CD4-positive, CD25-positive, alpha-beta regulatory T cell (primary cell): ENCODE measurements around the gene GLB1L2. TPM values are rescaled to one million over a fixed set of nuclear protein-coding genes. Genes with fewer than 3 reads are reported as not detected.

Source experiments
- ATAC-seq, 2 donors: fragments of 150-1000 bp; cut with Tn5 transposase; one replicate each; pipeline ENCODE4 v1.10.0; 2021; ENCODE audit warnings: low read depth in 2 of 2, moderate number of reproducible peaks in 2 of 2, moderate library complexity in 1 of 2
- DNase-seq, 3 donors: peaks; one replicate each; pipeline versions ENCODE4 v3.0.0 to v3.0.0-alpha.2; 2012 to 2022; ENCODE audit warnings: mixed read lengths in 1 of 3
- H3K27ac ChIP-seq: one replicate; pipeline ENCODE4 v1.7.0; 2013; ENCODE audit warnings: mild to moderate bottlenecking, low read length; ENCODE audit not compliant: insufficient read depth, poor library complexity, severe bottlenecking
- H3K27me3 ChIP-seq: one replicate; pipeline ENCODE4 v1.7.0; 2013; ENCODE audit warnings: low read length; ENCODE audit not compliant: control insufficient read depth, insufficient read depth
- H3K36me3 ChIP-seq: one replicate; pipeline ENCODE4 v1.7.0; 2013; ENCODE audit warnings: mild to moderate bottlenecking, low read length, moderate library complexity; ENCODE audit not compliant: control insufficient read depth, insufficient read depth
- H3K4me1 ChIP-seq: 2 replicates; pipeline ENCODE4 v1.7.0; 2013; ENCODE audit warnings: mild to moderate bottlenecking, low read length; ENCODE audit not compliant: insufficient read depth, control insufficient read depth, poor library complexity, severe bottlenecking
- H3K4me3 ChIP-seq: one replicate; pipeline ENCODE4 v1.7.0; 2013; ENCODE audit warnings: low read depth, mild to moderate bottlenecking, low read length, moderate library complexity
- H3K9me3 ChIP-seq, 2 experiments: 1 replicate in 1 of 2; 2 replicates in 1 of 2; pipeline ENCODE4 v1.7.0; 2013; ENCODE audit warnings: low read length in 2 of 2, mild to moderate bottlenecking in 1 of 2, moderate library complexity in 1 of 2; ENCODE audit not compliant: control insufficient read depth in 2 of 2
- H3K27ac Mint-ChIP-seq, 3 donors: one replicate each; pipeline ENCODE4 v1.8.0; 2020 to 2022; ENCODE audit warnings: mild to moderate bottlenecking in 3 of 3, mixed read lengths in 3 of 3, moderate library complexity in 2 of 3
- H3K27me3 Mint-ChIP-seq: one replicate; pipeline ENCODE4 v1.8.0; 2022; ENCODE audit warnings: mild to moderate bottlenecking, mixed read lengths
- H3K36me3 Mint-ChIP-seq: one replicate; pipeline ENCODE4 v1.8.0; 2020; ENCODE audit warnings: mixed read lengths
- H3K4me1 Mint-ChIP-seq, 4 donors: one replicate each; pipeline ENCODE4 v1.8.0; 2020 to 2022; ENCODE audit warnings: mixed read lengths in 4 of 4, mild to moderate bottlenecking in 1 of 4
- H3K4me3 Mint-ChIP-seq, 4 donors: one replicate each; pipeline ENCODE4 v1.8.0; 2020 to 2022; ENCODE audit warnings: mild to moderate bottlenecking in 4 of 4, mixed read lengths in 4 of 4, moderate library complexity in 3 of 4
- H3K9me3 Mint-ChIP-seq, 7 donors: one replicate each; pipeline ENCODE4 v1.8.0; 2020 to 2022; ENCODE audit warnings: mixed read lengths in 7 of 7, mild to moderate bottlenecking in 3 of 7, moderate library complexity in 2 of 7
- polyA plus RNA-seq, 4 donors: library from polyadenylated mRNA; unstranded; fragments of 300-500 nt; fragmentation: Illumina TruSeq; gene quantifications; one replicate each; pipeline ENCODE4 v1.2.3, GENCODE V29; 2021
- total RNA-seq: library from RNA; stranded (reverse); gene quantifications from one replicate; pipeline ENCODE4 v1.2.3, GENCODE V29; 2022

The GLB1L2 gene
- total and polyA plus RNA-seq, 5 donors from 2014 or later: 0.11 to 0.79 (median 0.54) TPM; not detected in 1

DNA sequence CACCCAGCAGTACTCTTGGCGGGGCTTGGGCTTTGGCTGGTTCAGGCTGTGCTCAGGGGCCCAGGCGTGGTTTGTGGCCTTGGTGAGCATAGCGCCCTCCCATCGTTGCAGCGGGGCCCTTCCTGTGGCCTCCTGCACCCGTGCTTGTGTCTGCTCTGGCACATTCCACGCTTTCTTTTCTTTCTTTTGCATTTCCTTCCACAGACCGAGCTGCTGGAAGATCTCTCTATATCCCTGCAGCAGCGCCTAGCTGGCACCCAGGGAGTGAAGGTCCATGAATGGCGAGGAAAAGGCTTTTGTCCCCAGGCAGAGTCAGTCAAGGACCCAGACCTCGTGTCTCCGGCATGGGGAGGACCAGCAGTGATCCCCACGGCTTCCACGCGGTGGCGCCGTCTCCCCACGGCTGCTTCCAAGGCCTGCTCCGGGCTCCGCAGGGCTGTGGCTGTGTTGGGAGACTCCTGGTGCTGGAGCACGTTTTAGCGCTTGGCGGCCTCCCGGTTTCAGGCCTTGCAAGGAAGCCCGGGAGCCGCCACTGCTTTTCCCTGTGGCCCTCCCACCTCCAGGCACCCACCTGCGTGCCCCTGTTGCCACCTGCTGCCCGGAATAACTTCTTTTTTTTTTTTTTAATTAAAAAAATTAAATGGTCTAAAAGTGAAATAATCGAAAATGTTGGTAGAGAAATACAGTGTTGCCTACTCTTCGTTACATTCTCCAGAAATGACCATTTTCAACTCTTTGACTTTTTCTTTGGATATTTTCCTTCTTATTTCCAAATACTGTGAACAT lies 28.5 kb downstream of the GLB1L2 start:
- Mint-ChIP-seq H3K36me3 (no peaks in the 10 kb centered on the region), H3K27ac (peak overlapping the region in 1 of 3 donors; percentile 5)

DNA sequence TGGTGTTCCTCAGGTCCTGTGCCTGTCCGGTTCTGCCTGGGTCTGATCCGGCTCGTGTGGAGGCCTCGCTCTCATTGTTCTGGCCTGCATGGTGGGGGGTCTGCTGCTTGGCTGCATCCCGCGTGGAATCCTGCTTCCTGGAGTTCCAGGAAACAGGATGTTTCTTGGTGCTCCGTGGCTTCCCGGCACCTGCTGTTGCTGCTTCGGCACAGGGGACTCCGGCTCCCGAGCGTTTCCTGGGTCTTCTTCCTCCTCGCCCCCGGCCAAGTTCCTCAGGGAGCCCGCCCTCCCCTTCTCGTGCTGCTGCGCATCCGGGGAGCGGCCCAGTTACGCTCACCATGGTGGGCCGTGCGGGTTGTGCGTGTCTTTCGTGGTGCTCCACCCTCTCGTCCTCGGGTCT lies 29.9 kb downstream of the GLB1L2 start:
- no peaks in the 10 kb centered on the region for H3K9me3 ChIP-seq
- Mint-ChIP-seq H3K36me3 (no peaks in the 10 kb centered on the region), H3K4me3 (no peak overlapping the region), H3K27me3 (no peaks in the 10 kb centered on the region), H3K27ac (peak overlapping the region in 1 of 3 donors; percentile 46), H3K9me3 (peaks cover 0 to 2% (median 0%) of the 10 kb centered on the region in 7 donors), H3K4me1 (peaks cover 0 to 12% (median under 1%) of the 10 kb centered on the region in 4 donors)
- peaks cover 8% of the 10 kb centered on the region for H3K4me1 ChIP-seq
- H3K27me3 ChIP-seq: no peaks in the 10 kb centered on the region
- DNase-seq: no peak
- no peak overlapping the region for H3K27ac ChIP-seq
- no peaks in the 10 kb centered on the region for H3K36me3 ChIP-seq
- no peak overlapping the region for H3K4me3 ChIP-seq
- ATAC-seq: no peak

More for the DNA sequence above, 28.5 kb downstream of the GLB1L2 start:
- Histone ChIP-seq H3K4me3 (no peak overlapping the region), H3K4me1 (peaks cover 8% of the 10 kb centered on the region), H3K36me3 (no peaks in the 10 kb centered on the region), H3K9me3 (no peaks in the 10 kb centered on the region), H3K27me3 (no peaks in the 10 kb centered on the region), H3K27ac (no peak overlapping the region)
- H3K27me3 Mint-ChIP-seq: no peaks in the 10 kb centered on the region
- peaks cover 0 to 2% (median 0%) of the 10 kb centered on the region in 7 donors for H3K9me3 Mint-ChIP-seq
- peaks cover 0 to 12% (median under 1%) of the 10 kb centered on the region in 4 donors for H3K4me1 Mint-ChIP-seq
- peak; percentile 13 to 65 (median 44) for DNase-seq
- peak; percentile 39 to 61 for ATAC-seq
- no peak overlapping the region for H3K4me3 Mint-ChIP-seq

DNA sequence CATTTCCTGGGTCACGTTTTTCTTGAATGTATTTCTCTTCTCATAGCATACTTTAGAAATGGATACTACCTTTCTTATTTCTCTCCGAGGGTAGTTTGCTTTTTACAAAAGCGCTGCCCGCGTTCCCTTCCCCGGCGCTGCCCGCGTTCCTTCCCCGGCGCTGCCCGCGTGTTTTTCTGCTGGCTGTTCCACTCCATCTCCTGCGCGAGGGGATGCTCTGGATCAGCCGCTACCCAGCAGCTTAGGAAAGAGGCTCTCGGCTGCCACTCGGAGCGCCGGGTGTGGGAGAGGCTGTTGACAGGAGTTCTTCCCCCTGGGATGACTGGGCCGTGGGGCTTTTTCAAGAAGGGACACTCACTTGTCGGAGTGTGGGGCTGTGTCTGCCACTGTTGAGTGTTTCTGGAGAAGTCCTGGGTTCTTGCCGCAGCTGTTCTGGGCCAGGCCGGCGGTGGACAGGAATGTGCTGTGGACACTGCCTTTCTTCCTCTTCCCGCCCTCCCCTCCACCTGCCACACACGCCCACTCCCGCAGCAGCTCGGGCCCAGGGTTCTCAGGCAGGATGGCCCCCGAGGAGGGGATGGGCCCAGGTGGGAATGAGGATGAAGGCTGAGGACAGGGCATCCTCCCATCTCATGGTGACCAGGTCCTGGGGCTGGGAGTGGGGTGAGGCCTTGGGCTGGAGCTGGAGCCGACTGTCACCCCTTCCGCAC lies 30.6 kb downstream of the GLB1L2 start:
- H3K4me1 ChIP-seq: peaks cover 8% of the 10 kb centered on the region
- Mint-ChIP-seq H3K9me3 (peaks cover 0 to 2% (median 0%) of the 10 kb centered on the region in 7 donors), H3K36me3 (no peaks in the 10 kb centered on the region), H3K4me1 (peaks cover 0 to 12% (median under 1%) of the 10 kb centered on the region in 4 donors), H3K4me3 (no peak overlapping the region), H3K27me3 (no peaks in the 10 kb centered on the region), H3K27ac (peak overlapping the region in 1 of 3 donors; percentile 46)
- ATAC-seq (no peak), DNase-seq (no peak)
- H3K36me3 ChIP-seq: no peaks in the 10 kb centered on the region
- no peaks in the 10 kb centered on the region for H3K27me3 ChIP-seq
- H3K27ac ChIP-seq: no peak overlapping the region
- no peaks in the 10 kb centered on the region for H3K9me3 ChIP-seq
- no peak overlapping the region for H3K4me3 ChIP-seq

DNA sequence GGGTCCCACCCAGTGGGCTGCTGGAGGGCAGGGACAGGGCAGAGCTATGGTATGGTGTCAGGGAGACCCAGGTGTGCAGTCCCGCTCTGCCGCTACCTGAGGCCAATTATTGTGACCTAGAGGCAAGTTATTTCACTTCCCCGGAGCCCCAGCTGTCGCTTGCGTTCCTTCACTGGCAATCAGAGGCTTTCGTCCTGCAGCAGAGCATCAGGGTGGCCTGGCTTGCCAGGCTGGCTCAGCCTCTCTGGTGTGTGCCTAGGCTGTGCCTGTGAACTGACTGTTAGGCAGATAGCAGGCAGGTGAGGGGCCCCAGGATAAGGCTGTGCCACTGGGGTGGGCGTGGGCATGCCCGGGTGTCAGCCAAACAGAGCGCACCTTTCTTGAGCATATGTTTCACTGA lies 31.4 kb downstream of the GLB1L2 start:
- peaks cover 0 to 2% (median 0%) of the 10 kb centered on the region in 7 donors for H3K9me3 Mint-ChIP-seq
- no peaks in the 10 kb centered on the region for H3K27me3 Mint-ChIP-seq
- Histone ChIP-seq H3K27ac (no peak overlapping the region), H3K4me3 (no peak overlapping the region), H3K36me3 (no peaks in the 10 kb centered on the region), H3K27me3 (no peaks in the 10 kb centered on the region), H3K9me3 (no peaks in the 10 kb centered on the region), H3K4me1 (peaks cover 8% of the 10 kb centered on the region)
- no peak for DNase-seq
- no peaks in the 10 kb centered on the region for H3K36me3 Mint-ChIP-seq
- no peak overlapping the region for H3K4me3 Mint-ChIP-seq
- peaks cover 0 to 12% (median under 1%) of the 10 kb centered on the region in 4 donors for H3K4me1 Mint-ChIP-seq
- ATAC-seq: no peak
- no peak overlapping the region for H3K27ac Mint-ChIP-seq

DNA sequence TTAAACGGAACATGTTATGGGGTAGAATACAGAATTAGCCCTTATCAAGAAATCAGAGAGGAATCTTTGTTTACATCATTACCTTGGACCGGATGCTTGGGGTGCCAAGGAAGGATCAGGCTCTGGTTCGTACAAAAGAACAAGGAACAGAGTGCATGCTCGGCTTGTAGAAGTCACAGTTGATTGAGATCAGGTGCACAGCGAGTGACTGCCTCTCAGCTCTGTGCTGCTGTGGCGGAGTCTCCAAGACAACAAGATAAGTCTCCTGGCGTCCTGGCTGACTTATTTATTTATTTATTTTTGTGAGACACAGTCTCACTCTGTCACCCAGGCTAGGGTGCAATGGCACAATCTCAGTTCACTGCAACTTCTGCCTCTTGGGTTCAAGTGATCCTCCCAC lies 31.8 kb downstream of the GLB1L2 start:
- DNase-seq (no peak), ATAC-seq (no peak)
- no peak overlapping the region for H3K27ac ChIP-seq
- no peaks in the 10 kb centered on the region for H3K36me3 ChIP-seq
- Mint-ChIP-seq H3K27ac (no peak overlapping the region), H3K27me3 (no peaks in the 10 kb centered on the region), H3K9me3 (peaks cover 0 to 2% (median 0%) of the 10 kb centered on the region in 7 donors), H3K36me3 (no peaks in the 10 kb centered on the region), H3K4me3 (no peak overlapping the region), H3K4me1 (peaks cover 0 to 12% (median under 1%) of the 10 kb centered on the region in 4 donors)
- H3K27me3 ChIP-seq: no peaks in the 10 kb centered on the region
- no peaks in the 10 kb centered on the region for H3K9me3 ChIP-seq
- H3K4me3 ChIP-seq: no peak overlapping the region
- H3K4me1 ChIP-seq: peaks cover 8% of the 10 kb centered on the region

DNA sequence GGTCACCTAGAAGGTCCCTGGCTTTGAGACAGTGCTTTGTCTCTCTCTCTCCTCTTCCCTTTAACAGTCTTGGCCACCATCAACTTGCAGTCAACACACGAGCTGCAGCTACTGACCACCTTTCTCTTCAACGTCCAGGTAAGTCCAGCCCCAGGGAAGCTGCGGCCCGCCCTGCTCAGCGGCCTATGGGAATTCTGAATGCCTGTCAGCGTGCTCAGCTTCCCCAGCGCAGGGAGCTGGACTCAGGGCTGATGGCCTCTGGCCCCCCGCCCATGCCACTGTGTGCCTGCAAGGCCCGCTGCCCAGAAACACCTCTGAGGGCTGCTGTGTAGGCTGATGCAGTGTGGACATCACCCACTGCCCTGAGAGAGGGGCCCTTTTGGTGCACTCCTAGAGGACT lies 32.5 kb downstream of the GLB1L2 start:
- Mint-ChIP-seq H3K27ac (no peak overlapping the region), H3K27me3 (no peaks in the 10 kb centered on the region), H3K36me3 (no peaks in the 10 kb centered on the region), H3K4me1 (peaks cover 0 to 12% (median under 1%) of the 10 kb centered on the region in 4 donors), H3K4me3 (no peak overlapping the region), H3K9me3 (peaks cover 0 to 2% (median 0%) of the 10 kb centered on the region in 7 donors)
- no peak for ATAC-seq
- no peaks in the 10 kb centered on the region for H3K9me3 ChIP-seq
- DNase-seq: no peak
- H3K36me3 ChIP-seq: no peaks in the 10 kb centered on the region
- H3K27ac ChIP-seq: no peak overlapping the region
- peaks cover 8% of the 10 kb centered on the region for H3K4me1 ChIP-seq
- H3K4me3 ChIP-seq: no peak overlapping the region
- no peaks in the 10 kb centered on the region for H3K27me3 ChIP-seq

DNA sequence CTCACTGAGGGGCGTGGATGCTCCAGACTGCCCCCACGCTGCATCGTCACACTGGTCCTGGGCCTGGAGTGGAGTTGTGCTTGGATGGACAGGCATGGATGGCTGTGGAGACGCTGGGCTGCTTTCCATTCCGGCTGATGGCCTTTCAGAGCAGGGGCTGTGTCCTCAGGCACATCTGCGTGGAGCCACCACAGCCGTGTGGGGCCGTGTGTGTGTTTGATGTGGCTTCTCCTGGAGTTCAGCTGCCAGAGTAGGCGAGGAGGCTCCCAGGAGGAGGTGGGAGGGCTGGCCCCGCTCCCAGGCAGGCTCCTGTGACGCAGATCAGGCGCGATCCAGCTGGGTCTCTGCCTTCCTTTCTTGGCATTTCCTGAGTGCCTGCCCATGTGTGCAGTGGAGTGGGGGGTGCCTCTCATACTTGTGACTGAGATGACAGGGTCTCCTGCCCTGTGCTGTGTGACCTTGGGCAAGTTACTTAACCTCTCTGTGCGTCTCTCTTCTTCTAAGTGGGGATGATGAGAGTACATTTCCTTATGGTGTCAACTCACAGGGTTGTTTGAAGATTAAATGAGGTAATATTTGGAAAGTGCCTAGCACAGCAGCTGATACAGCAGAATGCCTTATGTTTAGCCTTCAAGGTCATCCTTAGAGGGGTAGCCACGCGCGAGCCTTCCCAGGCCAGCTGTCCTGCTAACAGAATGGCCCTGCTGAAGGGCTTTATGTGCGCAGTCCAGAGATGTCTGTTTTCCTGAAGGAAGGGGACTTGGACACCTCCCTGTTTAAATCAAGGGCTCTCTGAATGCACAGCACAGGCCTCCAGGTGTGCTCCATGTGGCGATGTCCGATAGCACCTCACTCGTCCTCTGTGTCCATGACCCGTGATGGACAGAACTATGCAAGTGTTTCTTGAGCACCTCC lies 33.5 kb downstream of the GLB1L2 start:
- Histone ChIP-seq H3K27ac (no peak overlapping the region), H3K27me3 (no peaks in the 10 kb centered on the region), H3K4me1 (peaks cover 2% of the 10 kb centered on the region), H3K36me3 (no peaks in the 10 kb centered on the region), H3K9me3 (no peaks in the 10 kb centered on the region), H3K4me3 (no peak overlapping the region)
- H3K27me3 Mint-ChIP-seq: no peaks in the 10 kb centered on the region
- peaks cover 0 to 2% (median 0%) of the 10 kb centered on the region in 7 donors for H3K9me3 Mint-ChIP-seq
- no peak overlapping the region for H3K27ac Mint-ChIP-seq
- no peak for DNase-seq
- ATAC-seq: no peak
- H3K4me1 Mint-ChIP-seq: peaks cover 0 to 5% (median under 1%) of the 10 kb centered on the region in 4 donors
- no peaks in the 10 kb centered on the region for H3K36me3 Mint-ChIP-seq
- H3K4me3 Mint-ChIP-seq: no peak overlapping the region
